GM10248 (cell line): Measurements from ENCODE around the gene OR2T8.
"Not testable (repeated sequence)": the region's sequence is repeated elsewhere in the genome, so short reads cannot be mapped to it uniquely, and the experiment has no call there.

ENCODE experiments used
- CTCF ChIA-PET: fragments of 300-600 bp; sonication (Branson Sonifier 250); formaldehyde crosslinking; extraction: SDS; loops from one replicate; lab custom pipeline; 2021; ENCODE audit warnings: antibody characterized with exemption; lab: Yijun Ruan, JAX
- POLR2A ChIA-PET: fragments of 350-650 bp; sonication (Branson Sonifier 250); formaldehyde crosslinking; extraction: SDS; loops from one replicate; lab custom pipeline; 2020; ENCODE audit warnings: antibody characterized with exemption; lab: Yijun Ruan, JAX
- DNase-seq: peaks from one replicate; pipeline ENCODE4 v3.0.0; 2012; ENCODE audit errors: extremely low spot score
- TF ChIP-seq, protein P1 (sequence below): IDR thresholded peaks from 2 replicates; pipeline ENCODE4 v1.5.1; 2012; ENCODE audit warnings: mild to moderate bottlenecking, low read depth; ENCODE audit errors: extremely low read depth, missing control alignments, control extremely low read depth

The OR2T8 gene

GRCh38 chr1:247923941-247924340 lies 3.9 kb downstream of the OR2T8 start:
- TF ChIP-seq, protein P1, sequence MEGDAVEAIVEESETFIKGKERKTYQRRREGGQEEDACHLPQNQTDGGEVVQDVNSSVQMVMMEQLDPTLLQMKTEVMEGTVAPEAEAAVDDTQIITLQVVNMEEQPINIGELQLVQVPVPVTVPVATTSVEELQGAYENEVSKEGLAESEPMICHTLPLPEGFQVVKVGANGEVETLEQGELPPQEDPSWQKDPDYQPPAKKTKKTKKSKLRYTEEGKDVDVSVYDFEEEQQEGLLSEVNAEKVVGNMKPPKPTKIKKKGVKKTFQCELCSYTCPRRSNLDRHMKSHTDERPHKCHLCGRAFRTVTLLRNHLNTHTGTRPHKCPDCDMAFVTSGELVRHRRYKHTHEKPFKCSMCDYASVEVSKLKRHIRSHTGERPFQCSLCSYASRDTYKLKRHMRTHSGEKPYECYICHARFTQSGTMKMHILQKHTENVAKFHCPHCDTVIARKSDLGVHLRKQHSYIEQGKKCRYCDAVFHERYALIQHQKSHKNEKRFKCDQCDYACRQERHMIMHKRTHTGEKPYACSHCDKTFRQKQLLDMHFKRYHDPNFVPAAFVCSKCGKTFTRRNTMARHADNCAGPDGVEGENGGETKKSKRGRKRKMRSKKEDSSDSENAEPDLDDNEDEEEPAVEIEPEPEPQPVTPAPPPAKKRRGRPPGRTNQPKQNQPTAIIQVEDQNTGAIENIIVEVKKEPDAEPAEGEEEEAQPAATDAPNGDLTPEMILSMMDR, result no peak
- no peak for DNase-seq
- ChIA-PET CTCF (no interaction called here), POLR2A (no interaction called here)

GRCh38 chr1:247924868-247925267 lies 4.8 kb downstream of the OR2T8 start, which contains the start of gene OR2AJ1:
TSS of gene OR2AJ1 (plus strand) at chr1:247924889. CDS start at chr1:247933769, 8,880 bp downstream.
- TF ChIP-seq, protein P1, result no peak
- POLR2A ChIA-PET, result no interaction called here
- CTCF ChIA-PET, result interaction anchor here (1.1 kb wide), 1 partner anchor 18 kb away, joined by 3 read pairs; no protein-coding TSS in a partner anchor
- no peak for DNase-seq

GRCh38 chr1:247933989-247934388 lies 13.9 kb downstream of the OR2T8 start:
- ChIA-PET POLR2A (no interaction called here), CTCF (no interaction called here)
- no peak for DNase-seq
- TF ChIP-seq, protein P1, result no peak

- POLR2A ChIA-PET, result no interaction called here
- no peak for DNase-seq
- CTCF ChIA-PET, result no interaction called here
- TF ChIP-seq, protein P1, result no peak
These were observed 15.7 kb downstream of the OR2T8 start for GRCh38 chr1:247935781-247936180.

- ChIA-PET POLR2A (no interaction called here), CTCF (interaction anchor here (0.7 to 1.2 kb wide), 2 partner anchors 35 to 869 kb away, joined by 3 read pairs; no protein-coding TSS in a partner anchor)
- no peak for DNase-seq
- TF ChIP-seq, protein P1, result no peak
These were observed 16.4 kb downstream of the OR2T8 start for GRCh38 chr1:247936415-247936814.

- POLR2A ChIA-PET, result not testable (repeated sequence)
- CTCF ChIA-PET, result interaction anchor here (0.6 to 1.2 kb wide), 3 partner anchors 8 to 868 kb away, joined by 3 to 4 read pairs (median 3); no protein-coding TSS in a partner anchor
- TF ChIP-seq, protein P1, result peak; percentile 91
- peak; percentile 41 for DNase-seq
These were observed 17.1 kb downstream of the OR2T8 start for GRCh38 chr1:247936965-247937734.
